Muscle layer of duodenum (tissue), 2 donors: Measurements from ENCODE around the gene DEDD2.

Experiments used
- H3K27ac ChIP-seq: one replicate; pipeline ENCODE4 v1.7.0; 2013; ENCODE audit warnings: mild to moderate bottlenecking, low read length
- H3K27me3 ChIP-seq: one replicate; pipeline ENCODE4 v1.7.0; 2013; ENCODE audit warnings: low read depth, mild to moderate bottlenecking, control low read depth, low read length
- H3K36me3 ChIP-seq, 2 donors: one replicate each; pipeline ENCODE4 v1.7.0; 2013; ENCODE audit warnings: low read length in 2 of 2, control low read depth in 1 of 2, mild to moderate bottlenecking in 1 of 2; ENCODE audit not compliant: insufficient read depth in 2 of 2, control insufficient read depth in 1 of 2
- H3K4me1 ChIP-seq, 2 donors: one replicate each; pipeline ENCODE4 v1.7.0; 2013; ENCODE audit warnings: low read length in 2 of 2, mild to moderate bottlenecking in 2 of 2, control low read depth in 1 of 2, moderate library complexity in 1 of 2; ENCODE audit not compliant: insufficient read depth in 2 of 2, control insufficient read depth in 1 of 2
- H3K4me3 ChIP-seq, 2 donors: one replicate each; pipeline ENCODE4 v1.7.0; 2013; ENCODE audit warnings: low read length in 2 of 2, low read depth in 1 of 2, mild to moderate bottlenecking in 1 of 2
- H3K9me3 ChIP-seq, 2 donors: one replicate each; pipeline ENCODE4 v1.7.0; 2013; ENCODE audit warnings: low read length in 2 of 2, control low read depth in 1 of 2, mild to moderate bottlenecking in 1 of 2; ENCODE audit not compliant: control insufficient read depth in 1 of 2
- donor health status: healthy.

Gene DEDD2

DNA sequence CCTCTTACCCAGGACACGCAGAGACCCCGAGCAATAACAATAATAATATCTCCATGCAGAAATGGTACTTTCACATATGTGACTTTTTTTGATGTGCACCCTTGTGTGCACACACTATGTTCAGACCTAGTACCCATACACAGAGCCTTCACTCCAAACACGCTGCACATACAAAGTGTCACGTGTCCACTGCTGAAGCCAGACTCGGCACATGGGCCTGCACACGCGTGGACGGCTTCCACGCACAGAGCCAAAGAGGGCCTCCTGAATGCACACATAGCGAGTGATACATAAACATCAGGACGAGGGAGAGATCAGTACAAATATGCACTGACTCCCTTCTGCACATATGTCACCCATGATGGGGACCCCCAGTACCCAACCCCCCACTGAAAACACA, 43.3 kb downstream of the DEDD2 start:
- Histone ChIP-seq H3K4me3 (no peak overlapping the region), H3K27me3 (peaks cover 28% of the 10 kb centered on the region), H3K4me1 (peaks cover 0 to 15% of the 10 kb centered on the region in 2 donors)

GRCh38 chr19:42173695-42174094, 43.8 kb downstream of the DEDD2 start:
- H3K9me3 ChIP-seq = no peaks in the 10 kb centered on the region
- H3K27me3 ChIP-seq = peaks cover 23% of the 10 kb centered on the region
- H3K27ac ChIP-seq = no peak overlapping the region
- no peak overlapping the region for H3K4me3 ChIP-seq
- H3K4me1 ChIP-seq = peaks cover 0 to 15% of the 10 kb centered on the region in 2 donors
- no peaks in the 10 kb centered on the region for H3K36me3 ChIP-seq

More for the DNA sequence above, 43.3 kb downstream of the DEDD2 start:
- no peaks in the 10 kb centered on the region for H3K9me3 ChIP-seq
- no peak overlapping the region for H3K27ac ChIP-seq
- H3K36me3 ChIP-seq = no peaks in the 10 kb centered on the region

GRCh38 chr19:42172261-42172660, 45.2 kb downstream of the DEDD2 start:
- Histone ChIP-seq H3K27me3 (peaks cover 11% of the 10 kb centered on the region), H3K4me3 (no peak overlapping the region), H3K36me3 (no peaks in the 10 kb centered on the region), H3K27ac (no peak overlapping the region), H3K9me3 (no peaks in the 10 kb centered on the region), H3K4me1 (peaks cover 0 to 12% of the 10 kb centered on the region in 2 donors)

DNA sequence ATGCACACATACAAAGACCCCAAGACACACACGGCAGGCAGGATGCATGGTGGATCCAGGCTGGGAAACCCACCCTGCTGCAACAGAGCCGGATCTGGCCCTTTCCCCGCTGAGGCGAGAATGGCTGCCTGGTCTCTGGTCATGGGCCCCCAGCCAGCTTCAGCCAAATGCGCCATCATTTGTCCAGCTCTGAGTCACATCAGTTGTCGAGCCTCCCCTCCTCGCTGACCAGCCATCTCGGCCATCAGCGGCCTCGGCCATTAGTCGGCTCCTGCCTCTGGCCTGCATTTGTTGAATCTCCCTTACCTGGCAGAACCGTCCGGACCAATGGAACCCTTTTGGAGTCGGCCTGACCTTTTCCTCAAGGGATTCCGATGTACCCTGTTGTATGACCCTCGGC, 46.8 kb downstream of the DEDD2 start:
- Histone ChIP-seq H3K4me3 (no peak overlapping the region), H3K27ac (no peak overlapping the region), H3K9me3 (no peaks in the 10 kb centered on the region), H3K36me3 (no peaks in the 10 kb centered on the region), H3K4me1 (peaks cover 0 to 4% of the 10 kb centered on the region in 2 donors), H3K27me3 (peaks cover 8% of the 10 kb centered on the region)

- Histone ChIP-seq H3K4me3 (no peak overlapping the region), H3K9me3 (no peaks in the 10 kb centered on the region), H3K36me3 (no peaks in the 10 kb centered on the region), H3K27ac (no peak overlapping the region), H3K27me3 (no peaks in the 10 kb centered on the region), H3K4me1 (no peaks in the 10 kb centered on the region)
Observed at GRCh38 chr19:42169486-42170413, 47.7 kb downstream of the DEDD2 start.

GRCh38 chr19:42168206-42168605, 49.3 kb downstream of the DEDD2 start:
- H3K27ac ChIP-seq = no peak overlapping the region

GRCh38 chr19:42166316-42166715, 51.2 kb downstream of the DEDD2 start:
- H3K27me3 ChIP-seq = no peaks in the 10 kb centered on the region
- no peaks in the 10 kb centered on the region for H3K9me3 ChIP-seq
- H3K4me3 ChIP-seq = no peak overlapping the region
- H3K4me1 ChIP-seq = no peaks in the 10 kb centered on the region
- no peak overlapping the region for H3K27ac ChIP-seq
- H3K36me3 ChIP-seq = no peaks in the 10 kb centered on the region

More at GRCh38 chr19:42168206-42168605, 49.3 kb downstream of the DEDD2 start:
- Histone ChIP-seq H3K4me3 (no peak overlapping the region), H3K4me1 (no peaks in the 10 kb centered on the region), H3K36me3 (no peaks in the 10 kb centered on the region), H3K9me3 (no peaks in the 10 kb centered on the region), H3K27me3 (no peaks in the 10 kb centered on the region)

- no peaks in the 10 kb centered on the region for H3K4me1 ChIP-seq
- H3K27me3 ChIP-seq = no peaks in the 10 kb centered on the region
- no peak overlapping the region for H3K27ac ChIP-seq
- no peak overlapping the region for H3K4me3 ChIP-seq
- no peaks in the 10 kb centered on the region for H3K36me3 ChIP-seq
- no peaks in the 10 kb centered on the region for H3K9me3 ChIP-seq
Observed at GRCh38 chr19:42165146-42165545, 52.3 kb downstream of the DEDD2 start.

GRCh38 chr19:42161616-42162263, 55.7 kb downstream of the DEDD2 start:
- H3K9me3 ChIP-seq = no peaks in the 10 kb centered on the region
- no peak overlapping the region for H3K27ac ChIP-seq
- no peaks in the 10 kb centered on the region for H3K36me3 ChIP-seq
- H3K4me3 ChIP-seq = no peak overlapping the region
- no peaks in the 10 kb centered on the region for H3K27me3 ChIP-seq
- no peaks in the 10 kb centered on the region for H3K4me1 ChIP-seq

- Histone ChIP-seq H3K27me3 (peaks cover 5% of the 10 kb centered on the region), H3K9me3 (no peaks in the 10 kb centered on the region), H3K4me1 (no peaks in the 10 kb centered on the region), H3K4me3 (no peak overlapping the region), H3K36me3 (no peaks in the 10 kb centered on the region), H3K27ac (no peak overlapping the region)
Observed at GRCh38 chr19:42159942-42160341, 57.5 kb downstream of the DEDD2 start.

- Histone ChIP-seq H3K27ac (no peak overlapping the region), H3K4me3 (no peak overlapping the region), H3K27me3 (peaks cover 5% of the 10 kb centered on the region), H3K4me1 (no peaks in the 10 kb centered on the region), H3K36me3 (no peaks in the 10 kb centered on the region), H3K9me3 (no peaks in the 10 kb centered on the region)
Observed at GRCh38 chr19:42158926-42159325, 58.6 kb downstream of the DEDD2 start.
